ENCODE data around the gene FOXJ1.

Gene FOXJ1

GRCh38 chr17:76095943-76096342, 45.1 kb downstream of the FOXJ1 start:
- in situ Hi-C loops (cut with MboI; ENCODE audit: low sequenced_read_pairs) = no loop called here

- in situ Hi-C loops (cut with MboI; ENCODE audit: low sequenced_read_pairs) = no loop called here
These were observed 47.0 kb downstream of the FOXJ1 start for GRCh38 chr17:76094046-76094445.

GRCh38 chr17:76092526-76093413, 48.3 kb downstream of the FOXJ1 start:
- in situ Hi-C loops (cut with MboI; ENCODE audit: low sequenced_read_pairs) = no loop called here

GRCh38 chr17:76091526-76092286, 49.3 kb downstream of the FOXJ1 start:
- in situ Hi-C loops (cut with MboI; ENCODE audit: low sequenced_read_pairs) = no loop called here

- in situ Hi-C loops (cut with MboI; ENCODE audit: low sequenced_read_pairs) = no loop called here
These were observed 50.4 kb downstream of the FOXJ1 start for GRCh38 chr17:76090517-76091129.

- in situ Hi-C loops (cut with MboI; ENCODE audit: low sequenced_read_pairs) = no loop called here
These were observed 51.1 kb downstream of the FOXJ1 start for GRCh38 chr17:76089680-76090516.

GRCh38 chr17:76088868-76089576, 52.0 kb downstream of the FOXJ1 start:
- in situ Hi-C loops (cut with MboI; ENCODE audit: low sequenced_read_pairs) = no loop called here

GRCh38 chr17:76088041-76088867, 52.8 kb downstream of the FOXJ1 start:
- in situ Hi-C loops (cut with MboI; ENCODE audit: low sequenced_read_pairs) = no loop called here

- in situ Hi-C loops (cut with MboI; ENCODE audit: low sequenced_read_pairs) = no loop called here
These were observed 53.5 kb downstream of the FOXJ1 start for GRCh38 chr17:76087531-76087930.

- in situ Hi-C loops (cut with MboI; ENCODE audit: low sequenced_read_pairs) = no loop called here
These were observed 54.7 kb downstream of the FOXJ1 start for GRCh38 chr17:76086384-76086783.

Measured in HL-60/S4 treated with phorbol 12-myristate 13-acetate at 8.2 ng/mL for 4 days and 3 days (cell line).